ENCODE measurements around the gene PAN2.

GRCh38 chr12:56299853-56300643, 33.8 kb downstream of the PAN2 start, which contains the start of gene CS:
- TF ChIP-seq POLR2A (IDR thresholded peaks at IDR 0.05; ENCODE audit: low read depth, low read length) (peak; percentile 48; the same call in 1 of the 2 replicates), POLR2AphosphoS5 (IDR thresholded peaks at IDR 0.05; ENCODE audit: low read depth, low read length) (peak; percentile 74), TAF1 (IDR thresholded peaks at IDR 0.05; ENCODE audit: low read depth, low read length) (peak; percentile 81), SPI1 (IDR thresholded peaks at IDR 0.05; ENCODE audit: low read depth, low read length) (no peak), PAX5 (IDR thresholded peaks at IDR 0.05; ENCODE audit: insufficient read depth, low read length, severe bottlenecking) (peak; percentile 19), POU2F2 (IDR thresholded peaks at IDR 0.05; ENCODE audit: low read depth, low read length) (no peak)

Data from GM12891 (cell line).